Measurements from ENCODE around the gene OSGEP. TPM values are rescaled to one million over a fixed set of nuclear protein-coding genes. Genes with fewer than 3 reads are reported as not detected.
A peak's percentile ranks its signal among the peaks of the same experiment; 100 is the strongest.

OSGEP gene
- total and polyA plus RNA-seq, 2 of the 13 experiments (the other 11 are each of a cell fraction or from before 2014, with no cell fraction given), result 39.7 to 41.1 TPM

DNA sequence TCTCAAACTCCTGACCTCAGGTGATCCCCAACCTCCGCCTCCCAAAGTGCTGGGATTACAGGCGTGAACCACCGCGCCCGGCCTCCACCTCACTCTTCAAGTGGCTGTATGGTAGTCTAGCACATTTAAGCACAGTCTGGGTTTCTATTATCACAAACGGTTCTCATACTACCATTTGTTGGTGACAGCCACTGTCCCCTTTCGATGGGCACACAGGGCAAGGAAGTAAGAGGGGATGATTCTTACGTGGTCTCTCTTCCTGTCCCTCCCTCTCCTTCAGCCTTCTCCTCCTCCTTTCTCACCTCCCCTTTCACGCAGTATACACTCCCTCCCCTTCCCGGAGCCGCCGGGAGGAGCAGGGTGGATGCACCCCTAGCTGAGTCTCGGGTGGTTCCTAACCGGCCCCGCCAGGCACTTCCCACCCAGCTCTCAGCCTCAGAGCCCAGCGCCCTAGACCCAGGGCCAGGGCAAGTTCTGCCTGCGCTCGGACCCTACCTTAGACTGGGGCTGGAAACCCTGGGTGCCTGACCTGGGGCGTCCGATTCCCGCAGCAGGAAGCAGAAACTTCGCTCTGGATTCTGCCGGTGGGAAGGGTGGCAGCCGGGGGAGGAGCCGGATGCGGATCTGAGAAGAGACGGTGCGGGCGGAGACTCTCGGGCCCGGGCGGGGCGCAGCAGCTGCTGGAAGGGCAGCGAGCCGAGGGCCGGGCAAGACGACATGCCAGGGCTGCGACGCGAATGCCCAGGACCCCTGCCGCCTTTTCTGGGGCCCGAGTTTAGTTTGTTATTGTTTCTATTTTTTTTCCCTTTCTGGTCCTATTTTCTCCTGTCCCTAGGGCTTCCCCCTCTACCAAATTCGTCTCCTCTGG is 41.5 kb downstream of the OSGEP start, which contains the start of gene TEP1 (continued):
- TF ChIP-seq ZNF660 (CRISPR knock-in tag; IDR thresholded peaks at IDR 0.05; ENCODE audit: borderline replicate concordance, low read depth) (no peak), HCFC1 (IDR thresholded peaks at IDR 0.05; ENCODE audit: low read depth, low read length) (no peak), MED13 (CRISPR knock-in tag; IDR thresholded peaks at IDR 0.05) (peak; percentile 74), GPN1 (CRISPR knock-in tag; IDR thresholded peaks at IDR 0.05; ENCODE audit: borderline replicate concordance) (no peak), ZNF143 (CRISPR knock-in tag; IDR thresholded peaks at IDR 0.05) (0 out of 2 replicates have a peak, but pooled peaks have one; percentile 22), SMARCE1 (IDR thresholded peaks at IDR 0.05; ENCODE audit: borderline replicate concordance) (no peak), ZSCAN30 (CRISPR knock-in tag; IDR thresholded peaks at IDR 0.05) (no peak), ZNF354B (CRISPR knock-in tag; IDR thresholded peaks at IDR 0.05) (no peak), ZNF577 (CRISPR knock-in tag; IDR thresholded peaks at IDR 0.05; ENCODE audit: borderline replicate concordance, low read depth) (no peak), ZNF782 (CRISPR knock-in tag; IDR thresholded peaks at IDR 0.05; ENCODE audit: borderline replicate concordance) (peak; percentile 86; the same call in 1 of the 2 replicates), PCBP1 (IDR thresholded peaks at IDR 0.05; ENCODE audit: borderline replicate concordance, low read depth, low read length) (0 out of 2 replicates have a peak, but pooled peaks have one; percentile 46), HDAC1 (CRISPR knock-in tag; IDR thresholded peaks at IDR 0.05) (peak; percentile 88), HIVEP1 (CRISPR knock-in tag; IDR thresholded peaks at IDR 0.05) (peak; percentile 94), ZNF724P (CRISPR knock-in tag; IDR thresholded peaks at IDR 0.05; ENCODE audit: borderline replicate concordance) (peak; percentile 87; the same call in 1 of the 2 replicates), NCOA2 (CRISPR knock-in tag; IDR thresholded peaks at IDR 0.05) (0 out of 2 replicates have a peak, but pooled peaks have one; percentile 10), ZNF773 (CRISPR knock-in tag; IDR thresholded peaks at IDR 0.05; ENCODE audit: borderline replicate concordance) (peak; percentile 64; the same call in 1 of the 2 replicates), EEA1 (CRISPR knock-in tag; IDR thresholded peaks at IDR 0.05; ENCODE audit: borderline replicate concordance) (no peak; the same call in 1 of the 2 replicates)
- TF ChIP-seq, protein P1, sequence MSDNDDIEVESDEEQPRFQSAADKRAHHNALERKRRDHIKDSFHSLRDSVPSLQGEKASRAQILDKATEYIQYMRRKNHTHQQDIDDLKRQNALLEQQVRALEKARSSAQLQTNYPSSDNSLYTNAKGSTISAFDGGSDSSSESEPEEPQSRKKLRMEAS (IDR thresholded peaks at IDR 0.05), result peak; percentile 58; the same call in 1 of the 2 replicates
- TF ChIP-seq, protein P2, sequence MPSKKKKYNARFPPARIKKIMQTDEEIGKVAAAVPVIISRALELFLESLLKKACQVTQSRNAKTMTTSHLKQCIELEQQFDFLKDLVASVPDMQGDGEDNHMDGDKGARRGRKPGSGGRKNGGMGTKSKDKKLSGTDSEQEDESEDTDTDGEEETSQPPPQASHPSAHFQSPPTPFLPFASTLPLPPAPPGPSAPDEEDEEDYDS (CRISPR knock-in tag; IDR thresholded peaks at IDR 0.05), result peak; percentile 64; the same call in 1 of the 2 replicates
- TF ChIP-seq, protein P3, sequence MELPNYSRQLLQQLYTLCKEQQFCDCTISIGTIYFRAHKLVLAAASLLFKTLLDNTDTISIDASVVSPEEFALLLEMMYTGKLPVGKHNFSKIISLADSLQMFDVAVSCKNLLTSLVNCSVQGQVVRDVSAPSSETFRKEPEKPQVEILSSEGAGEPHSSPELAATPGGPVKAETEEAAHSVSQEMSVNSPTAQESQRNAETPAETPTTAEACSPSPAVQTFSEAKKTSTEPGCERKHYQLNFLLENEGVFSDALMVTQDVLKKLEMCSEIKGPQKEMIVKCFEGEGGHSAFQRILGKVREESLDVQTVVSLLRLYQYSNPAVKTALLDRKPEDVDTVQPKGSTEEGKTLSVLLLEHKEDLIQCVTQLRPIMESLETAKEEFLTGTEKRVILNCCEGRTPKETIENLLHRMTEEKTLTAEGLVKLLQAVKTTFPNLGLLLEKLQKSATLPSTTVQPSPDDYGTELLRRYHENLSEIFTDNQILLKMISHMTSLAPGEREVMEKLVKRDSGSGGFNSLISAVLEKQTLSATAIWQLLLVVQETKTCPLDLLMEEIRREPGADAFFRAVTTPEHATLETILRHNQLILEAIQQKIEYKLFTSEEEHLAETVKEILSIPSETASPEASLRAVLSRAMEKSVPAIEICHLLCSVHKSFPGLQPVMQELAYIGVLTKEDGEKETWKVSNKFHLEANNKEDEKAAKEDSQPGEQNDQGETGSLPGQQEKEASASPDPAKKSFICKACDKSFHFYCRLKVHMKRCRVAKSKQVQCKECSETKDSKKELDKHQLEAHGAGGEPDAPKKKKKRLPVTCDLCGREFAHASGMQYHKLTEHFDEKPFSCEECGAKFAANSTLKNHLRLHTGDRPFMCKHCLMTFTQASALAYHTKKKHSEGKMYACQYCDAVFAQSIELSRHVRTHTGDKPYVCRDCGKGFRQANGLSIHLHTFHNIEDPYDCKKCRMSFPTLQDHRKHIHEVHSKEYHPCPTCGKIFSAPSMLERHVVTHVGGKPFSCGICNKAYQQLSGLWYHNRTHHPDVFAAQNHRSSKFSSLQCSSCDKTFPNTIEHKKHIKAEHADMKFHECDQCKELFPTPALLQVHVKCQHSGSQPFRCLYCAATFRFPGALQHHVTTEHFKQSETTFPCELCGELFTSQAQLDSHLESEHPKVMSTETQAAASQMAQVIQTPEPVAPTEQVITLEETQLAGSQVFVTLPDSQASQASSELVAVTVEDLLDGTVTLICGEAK (IDR thresholded peaks at IDR 0.05), result no peak
- TF ChIP-seq, protein P3 (CRISPR knock-in tag; IDR thresholded peaks at IDR 0.05), result peak; percentile 81
